Skin of body (tissue), 2 donors: ENCODE measurements around the gene DHTKD1. TPM values are rescaled to one million over a fixed set of nuclear protein-coding genes. Genes with fewer than 3 reads are reported as not detected.
A peak's percentile ranks its signal among the peaks of the same experiment; 100 is the strongest.

Source experiments
- DNase-seq: peaks from one replicate; lab custom pipeline; 2025; lab: John Stamatoyannopoulos, UW
- total RNA-seq: library from RNA; depleted of rRNA; stranded (reverse); fragments of >200 nt; gene quantifications from one replicate; pipeline ENCODE4 v1.2.3, GENCODE V29; 2014

DHTKD1 gene, protein sequence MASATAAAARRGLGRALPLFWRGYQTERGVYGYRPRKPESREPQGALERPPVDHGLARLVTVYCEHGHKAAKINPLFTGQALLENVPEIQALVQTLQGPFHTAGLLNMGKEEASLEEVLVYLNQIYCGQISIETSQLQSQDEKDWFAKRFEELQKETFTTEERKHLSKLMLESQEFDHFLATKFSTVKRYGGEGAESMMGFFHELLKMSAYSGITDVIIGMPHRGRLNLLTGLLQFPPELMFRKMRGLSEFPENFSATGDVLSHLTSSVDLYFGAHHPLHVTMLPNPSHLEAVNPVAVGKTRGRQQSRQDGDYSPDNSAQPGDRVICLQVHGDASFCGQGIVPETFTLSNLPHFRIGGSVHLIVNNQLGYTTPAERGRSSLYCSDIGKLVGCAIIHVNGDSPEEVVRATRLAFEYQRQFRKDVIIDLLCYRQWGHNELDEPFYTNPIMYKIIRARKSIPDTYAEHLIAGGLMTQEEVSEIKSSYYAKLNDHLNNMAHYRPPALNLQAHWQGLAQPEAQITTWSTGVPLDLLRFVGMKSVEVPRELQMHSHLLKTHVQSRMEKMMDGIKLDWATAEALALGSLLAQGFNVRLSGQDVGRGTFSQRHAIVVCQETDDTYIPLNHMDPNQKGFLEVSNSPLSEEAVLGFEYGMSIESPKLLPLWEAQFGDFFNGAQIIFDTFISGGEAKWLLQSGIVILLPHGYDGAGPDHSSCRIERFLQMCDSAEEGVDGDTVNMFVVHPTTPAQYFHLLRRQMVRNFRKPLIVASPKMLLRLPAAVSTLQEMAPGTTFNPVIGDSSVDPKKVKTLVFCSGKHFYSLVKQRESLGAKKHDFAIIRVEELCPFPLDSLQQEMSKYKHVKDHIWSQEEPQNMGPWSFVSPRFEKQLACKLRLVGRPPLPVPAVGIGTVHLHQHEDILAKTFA
- total RNA-seq = 19.5 TPM

DNA sequence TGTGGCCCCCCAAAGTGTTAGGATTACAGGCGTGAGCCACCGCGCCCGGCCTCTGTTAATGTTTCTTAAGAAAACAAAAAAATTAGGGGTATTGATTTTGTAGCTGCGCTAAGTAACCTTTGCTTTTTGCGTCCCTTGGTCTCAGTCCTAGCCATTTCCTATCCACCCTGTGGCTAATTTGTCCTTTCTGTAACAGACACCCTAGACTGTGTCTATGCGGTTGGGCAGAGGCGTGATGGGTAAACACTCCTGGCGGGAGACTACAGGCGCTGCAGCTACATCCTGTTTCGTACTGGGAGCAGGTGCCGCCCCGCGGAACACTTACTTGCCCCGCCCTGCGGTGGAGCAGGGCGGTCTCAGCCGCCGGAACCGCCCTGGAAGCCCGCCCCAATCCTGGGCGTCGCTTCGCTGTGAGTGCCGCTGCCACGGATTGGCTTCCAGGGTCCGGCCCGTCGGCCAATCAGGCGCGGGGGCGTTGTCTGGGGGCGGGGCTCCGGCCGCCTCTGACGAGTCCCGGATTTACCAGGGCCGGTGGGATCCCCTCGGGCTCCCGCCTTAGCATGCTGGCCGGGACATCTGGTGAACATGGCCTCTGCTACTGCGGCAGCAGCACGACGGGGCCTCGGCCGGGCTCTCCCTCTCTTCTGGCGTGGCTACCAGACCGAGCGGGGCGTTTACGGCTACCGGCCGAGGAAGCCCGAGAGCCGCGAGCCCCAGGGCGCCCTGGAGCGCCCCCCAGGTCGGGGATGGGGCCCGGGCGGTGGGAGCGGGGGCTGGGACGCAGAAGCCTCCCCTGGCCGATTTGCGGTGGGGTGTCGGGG, at the start of gene DHTKD1:
DHTKD1 (plus strand) TSS at position 506 of the 821 bp plus-strand sequence; CDS start at position 586, 80 bp downstream.
- peak; percentile 95 for DNase-seq

DNA sequence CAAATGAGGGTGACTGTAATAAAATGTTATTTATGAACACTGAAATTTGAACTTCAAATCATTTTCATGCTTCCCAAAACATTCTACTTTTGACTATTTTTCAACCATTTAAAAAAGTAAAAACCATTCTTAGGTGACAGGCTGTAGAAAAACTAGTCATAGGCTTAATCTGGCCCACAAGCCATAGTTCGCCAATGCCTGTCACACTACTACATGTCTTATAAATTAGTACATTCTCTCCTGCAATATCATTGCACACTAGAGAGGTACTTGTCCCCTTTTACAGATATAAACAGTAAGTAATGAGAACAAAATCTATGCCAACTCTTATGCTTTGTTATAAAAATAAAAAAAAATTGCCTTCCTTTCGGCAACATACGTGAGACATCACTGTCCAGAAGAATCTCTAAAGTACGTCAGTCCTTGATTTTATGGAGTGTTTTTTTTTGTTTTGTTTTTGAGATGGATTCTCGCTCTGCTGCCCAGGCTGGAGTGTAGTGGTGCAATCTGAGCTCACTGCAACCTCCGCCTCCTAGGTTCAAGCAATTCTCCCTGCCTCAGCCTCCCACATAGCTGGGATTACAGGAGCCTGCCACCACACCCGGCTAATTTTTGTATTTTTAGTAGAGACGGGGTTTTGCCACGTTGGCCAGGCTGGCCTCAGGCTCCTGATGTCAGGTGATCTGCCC, 49.3 kb upstream of the DHTKD1 start:
- DNase-seq = no peak

DNA sequence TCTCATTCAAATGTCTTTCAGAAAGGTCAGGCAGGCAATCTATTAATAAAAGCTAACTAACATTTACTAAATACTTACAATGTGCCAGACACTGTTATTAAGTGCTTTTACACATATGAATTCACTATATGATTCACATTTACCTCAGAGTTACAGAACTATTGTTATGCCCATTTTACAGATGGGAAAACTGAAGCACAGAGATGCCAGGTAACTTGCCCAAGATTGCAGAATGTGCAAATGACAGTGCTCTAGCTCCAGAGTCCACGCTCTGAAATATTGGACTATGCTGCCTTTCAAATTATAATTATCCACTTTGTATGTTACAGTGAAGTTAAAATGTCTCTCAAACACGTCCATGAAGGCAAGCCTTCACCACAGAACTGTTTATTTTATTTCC, 48.2 kb upstream of the DHTKD1 start:
- no peak for DNase-seq

DNA sequence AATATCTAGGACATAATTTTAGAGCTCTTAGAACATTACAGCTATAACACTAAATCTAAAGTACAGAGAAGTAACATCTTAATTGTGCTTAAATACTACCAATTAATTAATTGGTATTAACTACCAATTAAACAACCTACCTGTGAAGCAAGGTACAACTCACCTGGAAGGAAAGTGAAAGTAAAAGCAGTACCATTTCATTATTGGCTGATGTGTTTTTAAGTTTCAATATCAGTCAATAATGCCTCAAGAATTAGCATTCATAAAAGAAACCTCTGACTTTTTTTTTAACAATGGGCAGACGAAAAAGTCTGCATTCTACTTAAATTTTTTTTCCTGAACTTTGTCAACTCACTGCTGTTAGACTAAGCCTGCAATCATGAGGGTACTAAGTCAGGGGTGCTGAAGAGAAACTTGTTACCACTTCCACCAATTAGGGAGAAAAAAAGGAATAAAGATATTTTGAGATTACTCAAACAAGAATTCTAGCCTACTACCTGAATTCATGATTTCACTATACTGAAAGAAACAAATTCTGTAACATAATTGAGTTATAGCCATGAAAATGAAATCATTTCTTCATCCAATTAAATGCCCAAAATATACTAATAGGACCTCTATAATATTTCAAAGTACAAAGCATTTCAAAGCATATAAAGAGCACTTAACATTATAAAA, 46.0 kb upstream of the DHTKD1 start:
- DNase-seq = no peak

DNA sequence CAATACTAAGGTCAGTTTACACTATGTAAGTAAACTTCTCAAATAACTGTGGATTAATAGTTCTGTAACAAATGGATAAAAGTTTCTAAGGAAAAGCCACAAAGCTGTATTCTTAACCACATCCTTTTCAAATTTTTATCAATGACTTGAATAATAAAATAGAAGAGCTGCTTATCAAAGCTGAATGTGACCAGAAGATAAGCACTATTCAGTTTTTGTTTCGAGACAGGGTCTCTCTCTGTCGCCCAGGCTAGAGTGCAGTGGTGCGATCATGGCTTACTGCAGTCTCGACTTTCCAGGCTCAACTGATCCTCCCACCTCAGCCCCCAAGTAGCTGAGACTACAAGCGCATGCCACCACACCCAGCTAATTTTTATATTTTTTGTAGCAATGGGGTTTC, 43.2 kb upstream of the DHTKD1 start:
- no peak for DNase-seq

DNA sequence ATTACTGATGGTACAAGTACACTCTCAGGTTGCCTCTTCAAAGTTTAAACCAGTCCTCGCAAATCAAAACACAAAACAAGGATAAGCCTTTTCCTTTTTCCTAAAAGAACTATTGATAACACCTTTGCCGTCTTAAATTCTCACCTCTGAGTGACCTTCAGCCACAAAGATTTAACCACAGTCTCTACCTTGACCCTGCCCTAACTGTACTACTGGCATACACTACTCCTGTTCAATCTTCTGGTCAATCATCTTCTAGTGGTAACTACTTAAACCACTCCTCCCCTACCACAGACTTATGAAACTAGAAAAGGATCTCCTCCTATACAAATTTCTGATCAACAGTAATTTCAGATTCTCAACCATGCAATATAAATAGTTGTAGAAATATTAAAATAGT, 41.2 kb upstream of the DHTKD1 start:
- DNase-seq = no peak

DNA sequence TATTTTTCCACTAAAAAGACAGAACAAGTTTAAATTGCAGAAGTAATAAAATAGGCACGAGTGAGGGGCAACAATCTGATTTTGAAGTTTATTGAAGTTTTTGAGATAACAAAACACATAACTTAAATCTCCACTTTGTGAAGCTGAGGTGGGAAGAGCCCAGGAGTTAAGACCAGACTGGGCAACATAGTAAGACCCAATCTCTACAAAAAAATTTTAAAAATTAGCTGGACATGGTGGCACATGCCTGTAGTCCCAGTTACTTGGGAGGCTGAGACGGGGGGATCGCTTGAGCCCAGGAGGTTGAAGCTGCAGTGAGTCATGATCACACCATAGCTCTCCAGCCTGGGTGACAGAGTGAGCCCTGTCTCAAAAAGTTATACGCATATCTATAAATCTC, 37.4 kb upstream of the DHTKD1 start:
- DNase-seq = no peak

DNA sequence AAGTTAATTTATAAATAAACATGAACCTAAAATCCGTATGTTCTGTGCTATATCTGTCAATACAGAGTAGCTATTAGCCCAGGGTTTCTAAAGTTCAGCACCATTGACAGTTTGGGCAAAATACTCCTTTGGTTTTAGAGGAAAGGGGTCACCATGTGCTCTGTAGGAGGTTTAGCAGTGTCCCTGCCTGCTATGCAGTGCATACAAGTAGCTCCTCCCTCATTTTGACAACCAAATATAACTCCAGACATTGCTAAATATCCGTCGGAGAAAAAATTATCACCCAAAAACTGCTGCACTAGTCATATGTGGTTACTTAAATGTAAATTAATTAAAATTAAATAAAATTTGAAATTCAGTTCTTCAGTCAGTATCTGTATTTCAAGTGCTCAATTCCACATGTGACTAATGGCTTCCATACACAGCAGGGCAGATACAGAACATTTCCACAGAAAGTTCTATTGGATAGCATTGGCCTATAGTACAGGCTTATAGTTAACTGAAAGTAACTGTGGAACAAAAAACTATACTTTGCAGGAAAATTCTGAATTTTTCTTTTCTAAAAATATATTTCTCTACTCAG, 32.6 kb upstream of the DHTKD1 start:
- no peak for DNase-seq

DNA sequence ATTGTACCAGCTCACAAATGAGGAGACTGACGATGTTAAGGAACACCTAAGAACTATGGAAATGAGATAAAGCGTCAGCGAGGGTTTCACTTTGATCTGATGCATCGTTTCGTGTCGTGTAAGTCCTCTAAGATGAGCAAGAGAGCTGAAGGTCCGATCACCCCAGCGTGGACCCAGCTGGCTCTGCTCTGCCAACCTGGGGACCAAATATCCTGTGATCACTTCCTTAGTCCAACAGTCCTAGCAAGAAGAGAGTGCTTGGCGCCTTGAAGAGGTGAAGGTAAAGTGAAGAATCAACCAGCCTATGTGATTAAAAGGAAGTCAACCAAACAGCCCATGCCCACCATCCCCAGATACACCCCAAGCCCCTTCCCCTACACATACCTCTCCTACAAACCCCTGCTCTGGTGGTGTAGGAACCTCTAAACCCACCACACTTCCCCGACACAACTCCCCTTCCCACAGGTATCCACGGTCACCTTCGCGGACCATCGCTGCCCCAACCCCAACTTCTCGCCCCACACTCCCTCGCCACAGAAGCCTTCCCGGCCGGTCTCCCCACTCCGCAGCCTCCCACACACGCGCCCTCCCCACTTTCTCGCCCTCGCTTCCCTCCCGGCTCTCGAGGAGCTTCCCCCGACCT, 26.9 kb upstream of the DHTKD1 start:
- DNase-seq = no peak

DNA sequence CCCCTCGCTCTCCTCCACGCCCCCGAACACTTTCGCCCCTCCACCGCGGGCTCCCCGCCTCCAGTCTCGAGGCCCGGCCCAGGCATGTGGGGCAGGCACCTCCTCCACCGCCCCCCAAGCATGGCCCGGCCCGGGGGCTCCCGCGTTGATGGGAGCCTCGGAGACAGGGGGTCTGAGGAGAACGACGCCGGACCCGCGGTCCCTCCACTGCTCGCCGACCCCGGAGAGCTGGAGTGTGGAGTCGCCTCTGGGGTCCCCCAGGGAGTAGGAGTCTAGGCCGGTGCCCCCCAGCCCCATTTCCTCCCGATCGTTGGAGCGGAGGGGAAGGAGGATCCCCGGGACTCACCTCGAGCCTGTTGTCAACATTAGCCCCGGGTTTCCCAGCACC, 26.4 kb upstream of the DHTKD1 start:
- DNase-seq = peak; percentile 7

DNA sequence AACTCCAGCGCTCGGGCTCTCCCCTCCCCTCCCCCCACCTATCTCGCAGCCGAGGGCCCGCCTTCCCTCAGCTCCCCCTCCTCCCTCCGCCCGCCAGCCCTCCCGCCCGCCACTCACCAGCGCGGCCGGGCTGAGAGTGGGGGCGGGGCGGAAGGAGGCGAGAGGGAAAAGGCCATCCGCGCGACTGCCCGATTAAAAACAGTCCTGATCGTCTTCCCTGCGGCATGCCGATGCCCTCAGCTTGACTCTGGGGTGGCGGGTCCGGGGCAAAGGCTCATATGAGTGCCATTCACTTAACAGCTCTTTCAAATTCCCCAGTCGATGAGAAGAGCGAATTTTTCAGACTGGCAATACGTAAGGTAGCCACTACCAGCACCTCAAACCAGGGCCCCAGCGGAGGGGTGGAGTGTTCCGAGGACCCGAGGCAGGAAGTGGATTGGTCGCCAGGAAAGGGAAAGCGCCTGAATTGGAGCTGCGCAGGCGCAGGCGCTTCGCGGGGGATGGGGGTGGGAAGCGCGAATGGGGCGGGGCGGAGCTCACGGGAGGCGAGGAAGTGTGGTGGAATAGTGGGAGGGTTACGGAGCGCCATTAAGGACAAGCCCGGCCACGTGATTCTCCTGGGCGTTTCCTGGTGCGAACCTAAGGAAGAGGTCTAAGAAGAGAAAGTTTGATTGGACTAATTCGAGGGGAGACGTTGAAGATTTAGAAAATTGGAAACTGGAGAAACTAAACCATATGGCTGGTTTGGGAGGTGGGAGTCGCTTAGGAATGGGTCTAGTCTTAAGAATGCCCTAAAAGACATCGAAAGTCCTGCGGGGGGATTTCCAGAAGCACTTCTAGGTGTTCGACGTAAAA, 25.7 kb upstream of the DHTKD1 start, which contains the start of gene UPF2:
UPF2 (minus strand) TSS at position 13 of the 855 bp plus-strand sequence. CDS start 7,386 bp downstream, outside the sequence.
- peak; percentile 100 for DNase-seq

DNA sequence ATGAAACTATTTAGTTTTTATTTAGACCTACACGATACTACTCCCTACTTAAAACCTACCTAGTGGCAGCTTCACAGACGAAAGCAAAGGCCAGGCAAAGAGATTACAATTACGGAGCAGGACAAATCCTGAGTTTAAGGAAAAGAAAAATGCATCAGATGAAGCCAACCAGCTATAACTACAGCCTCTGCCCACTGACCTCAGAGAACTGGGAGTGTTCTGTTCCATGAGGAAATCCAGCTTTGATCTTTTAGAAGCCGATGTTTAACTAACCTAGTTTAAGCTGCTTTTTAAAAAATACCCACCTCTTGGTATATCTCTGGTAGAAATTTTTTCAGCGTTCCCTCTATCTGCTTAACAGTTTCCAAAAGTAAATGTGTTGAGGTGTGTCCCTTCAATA, 23.2 kb upstream of the DHTKD1 start:
- no peak for DNase-seq

DNA sequence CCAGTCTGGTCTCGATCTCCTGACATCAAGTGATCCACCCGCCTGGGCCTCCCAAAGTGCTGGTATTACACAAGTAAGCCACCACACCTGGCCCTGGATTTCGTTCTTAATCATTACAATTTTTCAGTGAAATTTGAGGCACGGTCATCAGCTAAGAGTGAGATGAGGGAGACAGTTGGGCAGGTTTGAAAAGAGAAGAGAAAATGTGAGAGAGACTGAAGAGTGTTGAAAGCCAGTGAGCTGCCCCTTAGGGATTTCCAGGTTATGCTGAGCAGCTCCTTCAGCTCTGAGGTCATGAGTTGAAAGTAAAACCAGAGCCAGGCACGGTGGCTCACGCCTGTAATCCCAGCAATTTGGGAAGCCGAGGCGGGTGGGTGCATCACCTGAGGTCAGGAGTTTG, 20.2 kb upstream of the DHTKD1 start:
- DNase-seq = no peak

DNA sequence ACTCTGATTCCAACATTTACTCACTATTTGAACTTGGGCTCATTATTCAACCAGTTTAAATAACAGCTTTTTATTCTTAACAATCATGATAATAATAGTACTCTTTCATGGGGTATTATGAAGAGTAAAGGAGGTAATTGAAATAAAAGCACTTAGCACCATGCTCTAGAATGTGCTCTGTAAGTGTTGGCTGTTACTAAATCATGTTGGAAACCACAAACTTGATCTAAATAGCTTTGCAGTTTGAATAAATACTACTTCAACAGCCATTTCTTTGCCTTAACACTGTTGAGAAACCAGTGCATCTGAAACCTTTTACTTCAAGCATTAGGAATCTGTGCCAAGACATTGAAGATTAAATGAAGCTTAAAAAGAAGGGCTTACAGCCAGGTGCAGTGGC, 18.2 kb upstream of the DHTKD1 start:
- DNase-seq = no peak

DNA sequence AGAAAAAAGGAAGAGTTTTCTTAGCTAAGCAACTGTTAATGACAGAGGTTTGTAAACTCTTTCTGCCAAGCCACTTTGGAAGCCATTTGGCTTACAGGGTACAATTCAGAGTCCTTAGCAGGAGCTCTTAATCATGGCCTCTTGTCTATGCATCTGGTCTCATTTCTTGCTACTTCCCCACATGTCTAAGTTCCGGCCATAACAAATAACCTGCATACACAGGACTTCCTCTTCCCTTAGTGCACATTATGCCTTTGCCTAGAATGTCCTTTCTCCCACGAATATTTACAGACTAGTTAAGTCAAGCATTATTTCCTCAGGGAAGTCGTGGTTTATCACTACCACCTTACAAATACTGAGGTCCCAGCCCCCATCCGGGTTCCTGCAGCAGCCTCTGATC, 17.5 kb upstream of the DHTKD1 start:
- no peak for DNase-seq

DNA sequence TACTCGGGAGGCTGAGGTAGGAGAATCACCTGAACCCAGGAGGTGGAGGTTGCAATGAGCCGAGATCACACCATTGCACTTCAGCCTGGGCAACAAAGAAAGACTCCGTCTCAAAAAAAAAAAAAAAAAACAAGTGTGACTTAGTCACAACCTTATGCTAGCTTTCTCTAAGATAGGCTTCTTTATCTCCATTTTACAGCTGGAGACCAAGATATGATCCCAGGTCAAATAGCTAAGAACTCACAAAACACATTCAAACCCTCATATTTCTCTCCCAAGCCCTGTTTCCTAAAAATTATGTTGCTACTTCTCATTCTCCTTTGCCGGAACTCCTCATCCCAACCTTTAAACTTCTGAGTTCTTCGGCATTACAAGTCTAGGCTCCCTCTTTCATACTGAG, 13.0 kb upstream of the DHTKD1 start:
- DNase-seq = no peak

DNA sequence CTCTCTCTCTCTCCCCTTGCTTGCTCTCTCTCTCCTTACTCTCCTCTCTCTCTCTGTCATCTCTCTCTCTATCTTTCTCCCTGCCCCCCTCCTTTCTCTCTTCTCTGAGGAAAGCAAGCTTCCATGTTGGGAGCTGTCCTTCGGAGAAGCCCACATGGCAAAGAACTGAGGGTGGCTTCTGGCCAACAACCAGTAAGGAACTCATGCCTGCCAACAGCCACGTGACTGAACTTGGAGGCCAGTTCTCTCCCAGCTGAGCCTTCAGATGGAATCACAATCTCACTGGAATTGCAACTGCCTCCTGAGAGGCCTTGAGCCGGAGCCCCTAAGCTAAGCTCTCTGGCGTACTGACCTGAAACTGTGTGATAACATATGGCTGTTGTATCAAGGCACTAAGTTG, 12.0 kb upstream of the DHTKD1 start:
- DNase-seq = no peak

DNA sequence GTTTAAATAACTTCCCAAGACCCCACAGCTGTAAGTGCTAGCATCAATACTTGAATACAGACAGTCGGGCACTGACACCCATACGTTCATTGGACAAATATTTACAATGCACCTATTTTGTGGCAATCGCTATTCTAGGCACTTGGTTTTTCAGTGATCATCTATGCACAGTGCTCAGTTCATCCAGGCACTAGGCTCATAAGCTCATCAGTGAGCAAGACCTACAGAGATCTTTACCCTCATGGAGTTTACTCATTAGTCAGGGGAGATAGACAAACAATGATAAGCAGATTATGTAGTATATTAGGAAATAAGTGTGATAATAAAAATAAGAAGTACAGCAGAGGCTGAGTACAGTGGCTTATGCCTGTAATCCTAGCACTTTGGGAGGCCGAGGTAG, 7.6 kb upstream of the DHTKD1 start:
- DNase-seq = no peak
